Measurements from ENCODE around the gene OR5M8. TPM values are rescaled to one million over a fixed set of nuclear protein-coding genes. Genes with fewer than 3 reads are reported as not detected.

Gene OR5M8
- total RNA-seq, result not detected
- polyA plus RNA-seq, result not detected
- long read RNA-seq, donor 1, result 0 reads
- long read RNA-seq, donor 2, result 0 reads
- long read RNA-seq, donor 3, result 0 reads
- long read RNA-seq, donor 4, result 0 reads

GRCh38 chr11:56491270-56491669 is at the start of gene OR5M8:
OR5M8 (minus strand) TSS chr11:56491370; CDS start chr11:56491370, 0 bp downstream.
- no peak within 1 kb of the TSS for H3K4me3 ChIP-seq (ENCODE audit: low read length)
- H3K27me3 ChIP-seq (ENCODE audit: control insufficient read depth, insufficient read depth), result no peaks in the 10 kb centered on the region
- H3K4me1 ChIP-seq (ENCODE audit: control insufficient read depth, insufficient read depth, low read length), result no peaks in the 10 kb centered on the region
- no peak for ATAC-seq
- no peak for DNase-seq
- WGBS, result 75% methylated on average over 7 of the region's 7 CpGs
- H3K9me3 ChIP-seq (ENCODE audit: control insufficient read depth, low read length), result no peaks in the 10 kb centered on the region
- intact Hi-C loops (cut with DNase I), result no loop called here
- no peak within 1 kb of the TSS for H3K27ac ChIP-seq (ENCODE audit: low read length)

- WGBS, result 68% methylated on average over 3 of the region's 3 CpGs
- DNase-seq (no peak), ATAC-seq (peak in 1 of 2 donors; percentile 31)
- no peak overlapping the region for H3K27ac ChIP-seq (ENCODE audit: low read length)
- intact Hi-C loops (cut with DNase I), result no loop called here
- H3K4me1 ChIP-seq (ENCODE audit: control insufficient read depth, insufficient read depth, low read length), result no peaks in the 10 kb centered on the region
- H3K4me3 ChIP-seq (ENCODE audit: low read length), result no peak overlapping the region
- H3K9me3 ChIP-seq (ENCODE audit: control insufficient read depth, low read length), result no peaks in the 10 kb centered on the region
- H3K27me3 ChIP-seq (ENCODE audit: control insufficient read depth, insufficient read depth), result no peaks in the 10 kb centered on the region
Observed at GRCh38 chr11:56533054-56533740, 42.0 kb upstream of the OR5M8 start.

GRCh38 chr11:56531856-56532255 is 40.7 kb upstream of the OR5M8 start:
- ATAC-seq (no peak), DNase-seq (no peak)
- H3K27ac ChIP-seq (ENCODE audit: low read length), result no peak overlapping the region
- intact Hi-C loops (cut with DNase I), result no loop called here
- H3K9me3 ChIP-seq (ENCODE audit: control insufficient read depth, low read length), result no peaks in the 10 kb centered on the region
- no peaks in the 10 kb centered on the region for H3K4me1 ChIP-seq (ENCODE audit: control insufficient read depth, insufficient read depth, low read length)
- no peaks in the 10 kb centered on the region for H3K27me3 ChIP-seq (ENCODE audit: control insufficient read depth, insufficient read depth)
- 80% methylated on average over 2 of the region's 2 CpGs for WGBS
- H3K4me3 ChIP-seq (ENCODE audit: low read length), result no peak overlapping the region

GRCh38 chr11:56522008-56522407 is 30.8 kb upstream of the OR5M8 start:
- ATAC-seq (no peak), DNase-seq (no peak)
- intact Hi-C loops (cut with DNase I), result no loop called here
- WGBS, result 63% methylated on average over 5 of the region's 5 CpGs
- Histone ChIP-seq H3K4me1 (ENCODE audit: control insufficient read depth, insufficient read depth, low read length) (no peaks in the 10 kb centered on the region), H3K27ac (ENCODE audit: low read length) (no peak overlapping the region), H3K9me3 (ENCODE audit: control insufficient read depth, low read length) (no peaks in the 10 kb centered on the region), H3K4me3 (ENCODE audit: low read length) (no peak overlapping the region), H3K27me3 (ENCODE audit: control insufficient read depth, insufficient read depth) (no peaks in the 10 kb centered on the region)

- DNase-seq (no peak), ATAC-seq (no peak)
- Histone ChIP-seq H3K9me3 (ENCODE audit: control insufficient read depth, low read length) (no peaks in the 10 kb centered on the region), H3K4me1 (ENCODE audit: control insufficient read depth, insufficient read depth, low read length) (no peaks in the 10 kb centered on the region), H3K27me3 (ENCODE audit: control insufficient read depth, insufficient read depth) (no peaks in the 10 kb centered on the region), H3K27ac (ENCODE audit: low read length) (no peak overlapping the region), H3K4me3 (ENCODE audit: low read length) (no peak overlapping the region)
- WGBS, result 67% methylated on average over 1 of the region's 1 CpG
- intact Hi-C loops (cut with DNase I), result no loop called here
Observed at GRCh38 chr11:56513280-56513679, 22.1 kb upstream of the OR5M8 start.

- 97% methylated on average over 1 of the region's 1 CpG for WGBS
- no peak overlapping the region for H3K4me3 ChIP-seq (ENCODE audit: low read length)
- no peak for DNase-seq
- H3K9me3 ChIP-seq (ENCODE audit: control insufficient read depth, low read length), result no peaks in the 10 kb centered on the region
- no peaks in the 10 kb centered on the region for H3K27me3 ChIP-seq (ENCODE audit: control insufficient read depth, insufficient read depth)
- no peaks in the 10 kb centered on the region for H3K4me1 ChIP-seq (ENCODE audit: control insufficient read depth, insufficient read depth, low read length)
- intact Hi-C loops (cut with DNase I), result no loop called here
- no peak overlapping the region for H3K27ac ChIP-seq (ENCODE audit: low read length)
- no peak for ATAC-seq
Observed at GRCh38 chr11:56509439-56509838, 18.3 kb upstream of the OR5M8 start.

GRCh38 chr11:56497010-56497409 is 5.8 kb upstream of the OR5M8 start:
- Histone ChIP-seq H3K27me3 (ENCODE audit: control insufficient read depth, insufficient read depth) (no peaks in the 10 kb centered on the region), H3K4me3 (ENCODE audit: low read length) (no peak overlapping the region), H3K27ac (ENCODE audit: low read length) (no peak overlapping the region), H3K9me3 (ENCODE audit: control insufficient read depth, low read length) (no peaks in the 10 kb centered on the region), H3K4me1 (ENCODE audit: control insufficient read depth, insufficient read depth, low read length) (no peaks in the 10 kb centered on the region)
- ATAC-seq (no peak), DNase-seq (peak in 1 of 3 donors; percentile 52)
- 95% methylated on average over 28 of the region's 28 CpGs for WGBS
- intact Hi-C loops (cut with DNase I), result no loop called here

GRCh38 chr11:56495117-56495516 is 3.9 kb upstream of the OR5M8 start:
- intact Hi-C loops (cut with DNase I), result no loop called here
- Histone ChIP-seq H3K27me3 (ENCODE audit: control insufficient read depth, insufficient read depth) (no peaks in the 10 kb centered on the region), H3K4me3 (ENCODE audit: low read length) (no peak overlapping the region), H3K9me3 (ENCODE audit: control insufficient read depth, low read length) (no peaks in the 10 kb centered on the region), H3K4me1 (ENCODE audit: control insufficient read depth, insufficient read depth, low read length) (no peaks in the 10 kb centered on the region), H3K27ac (ENCODE audit: low read length) (no peak overlapping the region)
- no peak for ATAC-seq
- no peak for DNase-seq
- WGBS, result 73% methylated on average over 2 of the region's 2 CpGs

- Histone ChIP-seq H3K9me3 (ENCODE audit: control insufficient read depth, low read length) (no peaks in the 10 kb centered on the region), H3K27me3 (ENCODE audit: control insufficient read depth, insufficient read depth) (no peaks in the 10 kb centered on the region), H3K4me1 (ENCODE audit: control insufficient read depth, insufficient read depth, low read length) (no peaks in the 10 kb centered on the region), H3K27ac (ENCODE audit: low read length) (no peak overlapping the region), H3K4me3 (ENCODE audit: low read length) (no peak overlapping the region)
- WGBS, result 45% methylated on average over 3 of the region's 3 CpGs
- DNase-seq (no peak), ATAC-seq (no peak)
- intact Hi-C loops (cut with DNase I), result no loop called here
Observed at GRCh38 chr11:56486801-56487200, 4.4 kb downstream of the OR5M8 start.

- no peaks in the 10 kb centered on the region for H3K4me1 ChIP-seq (ENCODE audit: control insufficient read depth, insufficient read depth, low read length)
Observed at GRCh38 chr11:56474729-56475235, 16.4 kb downstream of the OR5M8 start.

GRCh38 chr11:56473252-56473651 is 17.9 kb downstream of the OR5M8 start, which contains the start of gene OR5M3:
OR5M3 (minus strand) TSS chr11:56473352; CDS start chr11:56470497, 2,855 bp downstream.
- Histone ChIP-seq H3K27ac (ENCODE audit: low read length) (no peak within 1 kb of the TSS), H3K27me3 (ENCODE audit: control insufficient read depth, insufficient read depth) (no peaks in the 10 kb centered on the region), H3K4me3 (ENCODE audit: low read length) (no peak within 1 kb of the TSS), H3K9me3 (ENCODE audit: control insufficient read depth, low read length) (no peaks in the 10 kb centered on the region), H3K4me1 (ENCODE audit: control insufficient read depth, insufficient read depth, low read length) (no peaks in the 10 kb centered on the region)
- ATAC-seq, result no peak
- DNase-seq, result no peak
- 82% methylated on average over 6 of the region's 6 CpGs for WGBS
- intact Hi-C loops (cut with DNase I), result no loop called here

More at GRCh38 chr11:56474729-56475235, 16.4 kb downstream of the OR5M8 start:
- WGBS, result 51% methylated on average over 1 of the region's 1 CpG
- H3K9me3 ChIP-seq (ENCODE audit: control insufficient read depth, low read length), result no peaks in the 10 kb centered on the region
- no peak overlapping the region for H3K4me3 ChIP-seq (ENCODE audit: low read length)
- ATAC-seq (no peak), DNase-seq (no peak)
- H3K27ac ChIP-seq (ENCODE audit: low read length), result no peak overlapping the region
- no peaks in the 10 kb centered on the region for H3K27me3 ChIP-seq (ENCODE audit: control insufficient read depth, insufficient read depth)
- intact Hi-C loops (cut with DNase I), result no loop called here

Measured in right cardiac atrium (tissue), 5 donors.